ENCODE measurements around the gene HPCA. TPM values are rescaled to one million over a fixed set of nuclear protein-coding genes. Genes with fewer than 3 reads are reported as not detected.

HPCA gene
- polyA plus RNA-seq, 1 experiment = 0.06 TPM

DNA sequence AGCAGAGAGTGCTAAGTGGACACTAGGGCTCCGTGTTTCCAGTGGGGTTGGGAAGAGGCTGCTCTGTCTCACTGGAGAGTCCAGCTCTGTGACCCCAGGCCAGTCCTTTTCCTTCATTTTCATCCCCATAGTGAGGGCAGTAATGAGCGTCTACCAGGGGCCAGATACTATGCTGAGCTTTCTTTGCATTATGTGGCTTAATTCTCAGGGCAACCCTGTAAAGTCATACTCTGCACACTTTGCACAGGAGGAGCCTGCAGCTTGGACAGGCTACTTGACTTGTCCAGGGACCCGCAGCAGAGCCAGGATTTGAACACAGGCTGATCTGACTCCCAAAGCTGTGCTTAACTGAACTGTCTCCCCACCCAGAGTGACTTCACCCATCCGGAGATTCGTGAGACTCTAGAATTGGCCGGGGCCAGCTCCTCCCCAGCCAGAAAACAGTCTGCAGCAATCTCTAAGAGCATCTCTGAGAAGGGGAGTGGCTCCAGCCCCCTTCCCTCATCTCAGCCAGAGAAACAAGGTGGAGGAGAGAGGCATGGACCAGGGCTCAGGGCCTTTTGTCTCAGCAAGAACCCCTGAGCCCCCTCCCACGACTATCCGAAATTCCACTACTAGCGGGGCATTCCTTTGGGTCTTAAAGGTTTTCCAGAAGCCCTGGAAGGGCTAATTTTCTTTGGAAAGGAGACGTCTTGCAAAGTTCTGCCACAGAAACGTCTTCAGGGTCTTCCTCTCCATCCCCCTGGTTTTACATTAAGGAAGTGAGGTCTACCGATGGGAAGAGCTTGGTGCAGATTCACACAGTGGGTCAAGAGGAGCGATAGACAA is 14.7 kb upstream of the HPCA start:
- POLR2A ChIA-PET = interaction anchor here (0.7 kb wide), 1 partner anchor 54 kb away, joined by 3 read pairs; the partner anchor contains the start of genes S100PBP and YARS1
- peaks cover 12% of the 10 kb centered on the region for H3K27me3 ChIP-seq (ENCODE audit: control insufficient read depth, insufficient read depth, low read length)
- H3K4me3 ChIP-seq (ENCODE audit: low read depth, low read length) = peak overlapping the region; percentile 46; the same call in 1 of the 2 replicates
- H3K27ac ChIP-seq (ENCODE audit: low read depth, low read length) = no peak overlapping the region
- DNase-seq (ENCODE audit: low read depth, low spot score) = no peak
- TF ChIP-seq CTCF (IDR thresholded peaks at IDR 0.05; ENCODE audit: low read depth, low read length) = no peak
- no peaks in the 10 kb centered on the region for H3K9me3 ChIP-seq (ENCODE audit: control insufficient read depth, insufficient read depth, low read length)
- CTCF ChIA-PET = interaction anchor here (0.6 to 2.2 kb wide), 23 partner anchors 8 to 470 kb away, joined by 3 to 11 read pairs (median 3); partner anchors contain the start of gene HPCA

GRCh38 chr1:32872192-32872460 is 14.2 kb upstream of the HPCA start:
- DNase-seq (ENCODE audit: low read depth, low spot score) = no peak
- POLR2A ChIA-PET = no interaction called here
- TF ChIP-seq CTCF (IDR thresholded peaks at IDR 0.05; ENCODE audit: low read depth, low read length) = no peak
- H3K9me3 ChIP-seq (ENCODE audit: control insufficient read depth, insufficient read depth, low read length) = no peaks in the 10 kb centered on the region
- no peak overlapping the region for H3K27ac ChIP-seq (ENCODE audit: low read depth, low read length)
- CTCF ChIA-PET = interaction anchor here (0.6 to 2.2 kb wide), 19 partner anchors 9 to 471 kb away, joined by 3 to 11 read pairs (median 4); no protein-coding TSS in a partner anchor
- H3K4me3 ChIP-seq (ENCODE audit: low read depth, low read length) = no peak overlapping the region
- H3K27me3 ChIP-seq (ENCODE audit: control insufficient read depth, insufficient read depth, low read length) = peaks cover 12% of the 10 kb centered on the region

- DNase-seq (ENCODE audit: low read depth, low spot score) = no peak
Observed at GRCh38 chr1:32873484-32873883, 12.8 kb upstream of the HPCA start.

GRCh38 chr1:32874860-32875752 is 11.2 kb upstream of the HPCA start:
- TF ChIP-seq CTCF (IDR thresholded peaks at IDR 0.05; ENCODE audit: low read depth, low read length) = no peak
- Histone ChIP-seq H3K27me3 (ENCODE audit: control insufficient read depth, insufficient read depth, low read length) (peaks cover 10% of the 10 kb centered on the region), H3K9me3 (ENCODE audit: control insufficient read depth, insufficient read depth, low read length) (no peaks in the 10 kb centered on the region), H3K4me3 (ENCODE audit: low read depth, low read length) (no peak overlapping the region), H3K27ac (ENCODE audit: low read depth, low read length) (no peak overlapping the region)
- DNase-seq (ENCODE audit: low read depth, low spot score) = no peak
- POLR2A ChIA-PET = no interaction called here
- CTCF ChIA-PET = interaction anchor here (0.6 to 4.3 kb wide), 18 partner anchors 8 to 475 kb away, joined by 3 to 67 read pairs (median 5); no protein-coding TSS in a partner anchor

More at GRCh38 chr1:32873484-32873883, 12.8 kb upstream of the HPCA start:
- H3K4me3 ChIP-seq (ENCODE audit: low read depth, low read length) = no peak overlapping the region
- peaks cover 15% of the 10 kb centered on the region for H3K27me3 ChIP-seq (ENCODE audit: control insufficient read depth, insufficient read depth, low read length)
- no peak overlapping the region for H3K27ac ChIP-seq (ENCODE audit: low read depth, low read length)
- CTCF ChIA-PET = interaction anchor here (0.6 to 4.3 kb wide), 13 partner anchors 12 to 472 kb away, joined by 3 to 67 read pairs (median 3); partner anchors contain the start of gene HPCA
- H3K9me3 ChIP-seq (ENCODE audit: control insufficient read depth, insufficient read depth, low read length) = no peaks in the 10 kb centered on the region
- TF ChIP-seq CTCF (IDR thresholded peaks at IDR 0.05; ENCODE audit: low read depth, low read length) = no peak
- POLR2A ChIA-PET = no interaction called here

Data from AG04450 (cell line).